Upper lobe of left lung (tissue), 4 donors: ENCODE results near the gene KRTAP5-7.

Experiments
- CTCF ChIP-seq, 6 experiments: fragments of 450-650 bp in 4 of 6; fragments of 200-600 bp in 2 of 6; sonication (generic) in 2 of 6; IDR thresholded peaks; one replicate each; pipeline ENCODE4 v1.5.1; 2016 to 2019; ENCODE audit warnings: antibody characterized with exemption in 6 of 6
- POLR2A ChIP-seq, 4 donors: fragments of 450-650 bp; IDR thresholded peaks; one replicate each; pipeline ENCODE4 v1.5.1; 2016 to 2017; ENCODE audit warnings: antibody characterized with exemption in 4 of 4, mild to moderate bottlenecking in 2 of 4

GRCh38 chr11:71565263-71565662 lies 38.2 kb downstream of the KRTAP5-7 start, which contains the start of gene KRTAP5-10:
- TF ChIP-seq CTCF (IDR thresholded peaks at IDR 0.05) (no peak), POLR2A (IDR thresholded peaks at IDR 0.05) (no peak)
